Nephron (organoid): ENCODE results near the gene SPIRE1.
A peak's percentile ranks its signal among the peaks of the same experiment; 100 is the strongest.
"Not testable (repeated sequence)": the region's sequence is repeated elsewhere in the genome, so short reads cannot be mapped to it uniquely, and the experiment has no call there.

Experiments used
- H3K27ac Mint-ChIP-seq, 3 experiments: 2 replicates each; pipeline ENCODE4 v1.8.0; 2020; ENCODE audit warnings: mixed read lengths in 3 of 3, mild to moderate bottlenecking in 2 of 3, moderate library complexity in 1 of 3
- H3K27me3 Mint-ChIP-seq: 2 replicates; pipeline ENCODE4 v1.8.0; 2021; ENCODE audit warnings: low read depth, mild to moderate bottlenecking, moderate library complexity, mixed read lengths
- H3K36me3 Mint-ChIP-seq: 2 replicates; pipeline ENCODE4 v1.8.0; 2020; ENCODE audit warnings: low read depth, mixed read lengths
- H3K4me1 Mint-ChIP-seq: 2 replicates; pipeline ENCODE4 v1.8.0; 2020; ENCODE audit warnings: mixed read lengths
- H3K4me3 Mint-ChIP-seq, 3 experiments: 2 replicates each; pipeline ENCODE4 v1.8.0; 2020; ENCODE audit warnings: mild to moderate bottlenecking in 3 of 3, mixed read lengths in 3 of 3, moderate library complexity in 2 of 3
- H3K9me3 Mint-ChIP-seq: 2 replicates; pipeline ENCODE4 v1.8.0; 2020; ENCODE audit warnings: mixed read lengths
- CTCF ChIP-seq, 3 experiments: fragments of 200-600 bp; sonication (generic); IDR thresholded peaks; one replicate each; pipeline ENCODE4 v1.5.0; 2021; ENCODE audit warnings: antibody characterized with exemption in 3 of 3; ENCODE audit not compliant: unreplicated experiment in 3 of 3

SPIRE1 gene

GRCh38 chr18:12654971-12655370 is 2.9 kb downstream of the SPIRE1 start:
- Mint-ChIP-seq H3K27me3 (no peaks in the 10 kb centered on the region), H3K9me3 (no peaks in the 10 kb centered on the region), H3K27ac (peak overlapping the region in 2 of 3 experiments; percentile 73 to 74), H3K36me3 (no peaks in the 10 kb centered on the region), H3K4me3 (peak overlapping the region; percentile 77 to 96 (median 90)), H3K4me1 (peaks cover 49% of the 10 kb centered on the region)
- TF ChIP-seq CTCF (IDR thresholded peaks at IDR 0.05; ENCODE audit: unreplicated experiment in 3 of 3): no peak

DNA sequence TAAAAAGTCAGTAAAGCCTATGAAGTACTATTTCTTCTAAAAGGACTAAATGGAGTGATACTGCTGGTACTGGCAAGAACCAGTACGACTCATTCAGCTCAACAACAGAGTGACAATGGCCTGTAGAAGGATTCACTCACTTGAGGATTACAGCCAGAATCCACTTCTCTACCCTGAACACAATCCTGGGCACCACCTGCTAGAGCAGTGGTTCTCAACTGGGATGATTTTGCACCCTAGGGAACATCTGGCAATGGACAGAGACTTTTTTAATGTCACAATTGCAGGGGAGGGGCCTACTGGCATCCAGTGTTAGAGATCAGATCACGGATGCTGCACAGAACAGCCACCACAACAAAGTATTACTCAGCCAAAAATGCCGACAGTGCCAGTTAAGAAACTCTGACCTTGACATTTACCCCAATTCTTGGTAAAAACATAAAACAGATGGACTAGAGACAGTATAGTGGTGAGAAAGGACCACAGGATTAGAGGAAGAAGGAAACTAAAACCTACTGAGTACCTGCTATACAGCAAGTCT is 5.0 kb downstream of the SPIRE1 start:
- peaks cover 40% of the 10 kb centered on the region for H3K4me1 Mint-ChIP-seq
- H3K27ac Mint-ChIP-seq: peak overlapping the region; percentile 12 to 42 (median 26)
- H3K36me3 Mint-ChIP-seq: no peaks in the 10 kb centered on the region
- no peaks in the 10 kb centered on the region for H3K9me3 Mint-ChIP-seq
- peak overlapping the region; percentile 39 to 74 (median 65) for H3K4me3 Mint-ChIP-seq
- no peaks in the 10 kb centered on the region for H3K27me3 Mint-ChIP-seq
- TF ChIP-seq CTCF (IDR thresholded peaks at IDR 0.05; ENCODE audit: unreplicated experiment in 3 of 3): no peak

DNA sequence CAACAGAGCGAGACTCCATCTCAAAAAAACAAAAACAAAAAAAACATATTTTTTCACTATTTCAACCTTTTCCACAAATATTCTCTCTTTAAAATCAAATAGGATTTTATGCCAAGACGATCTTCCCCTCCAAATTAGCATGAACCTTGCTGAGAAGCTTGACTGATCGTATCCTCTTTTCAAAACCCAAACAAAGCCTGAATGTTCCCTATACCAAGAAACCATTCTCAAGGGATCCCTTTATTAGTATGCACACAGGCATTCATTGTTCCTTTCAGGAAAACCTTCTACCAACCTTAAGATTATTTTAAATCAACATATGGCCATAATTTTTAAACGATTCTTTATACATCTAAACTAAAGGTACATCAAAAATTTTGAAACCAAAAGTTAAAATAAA is 6.3 kb downstream of the SPIRE1 start:
- H3K27me3 Mint-ChIP-seq: no peaks in the 10 kb centered on the region
- no peaks in the 10 kb centered on the region for H3K36me3 Mint-ChIP-seq
- TF ChIP-seq CTCF (IDR thresholded peaks at IDR 0.05; ENCODE audit: unreplicated experiment in 3 of 3): no peak

GRCh38 chr18:12647773-12648172 is 10.1 kb downstream of the SPIRE1 start:
- no peak for TF ChIP-seq CTCF (IDR thresholded peaks at IDR 0.05; ENCODE audit: unreplicated experiment in 3 of 3)
- H3K27ac Mint-ChIP-seq: no peak overlapping the region
- no peaks in the 10 kb centered on the region for H3K36me3 Mint-ChIP-seq
- H3K27me3 Mint-ChIP-seq: no peaks in the 10 kb centered on the region
- H3K4me1 Mint-ChIP-seq: peaks cover 28% of the 10 kb centered on the region
- H3K4me3 Mint-ChIP-seq: no peak overlapping the region
- H3K9me3 Mint-ChIP-seq: no peaks in the 10 kb centered on the region

More for the DNA sequence above, 6.3 kb downstream of the SPIRE1 start:
- Mint-ChIP-seq H3K4me1 (peaks cover 37% of the 10 kb centered on the region), H3K4me3 (no peak overlapping the region), H3K27ac (peak overlapping the region in 2 of 3 experiments; percentile 18 to 42), H3K9me3 (no peaks in the 10 kb centered on the region)

DNA sequence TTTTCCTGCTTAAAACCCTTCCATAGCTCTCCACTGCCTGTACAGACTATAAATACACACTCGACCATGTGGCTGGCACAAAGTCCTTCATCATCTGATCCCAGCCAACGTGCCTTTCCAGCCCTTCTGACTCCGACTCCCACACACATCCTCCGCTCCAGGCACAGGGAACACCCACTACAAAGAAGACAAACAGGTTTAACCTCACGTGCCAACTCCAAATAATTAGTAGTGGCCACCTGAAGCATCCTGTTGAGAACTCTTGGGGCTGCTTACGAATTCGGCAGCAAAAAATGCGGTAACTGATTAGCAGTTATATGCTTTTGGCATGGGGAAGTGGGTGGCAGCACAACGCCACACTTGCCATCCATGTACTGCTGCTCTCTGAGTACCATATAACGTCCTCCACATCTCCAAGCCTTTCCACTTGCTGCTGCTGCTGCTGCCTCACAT is 12.1 kb downstream of the SPIRE1 start:
- H3K27me3 Mint-ChIP-seq: no peaks in the 10 kb centered on the region
- H3K36me3 Mint-ChIP-seq: no peaks in the 10 kb centered on the region
- peaks cover 21% of the 10 kb centered on the region for H3K4me1 Mint-ChIP-seq
- no peaks in the 10 kb centered on the region for H3K9me3 Mint-ChIP-seq
- H3K4me3 Mint-ChIP-seq: no peak overlapping the region
- peak overlapping the region in 2 of 3 experiments; percentile 6 to 9 for H3K27ac Mint-ChIP-seq
- TF ChIP-seq CTCF (IDR thresholded peaks at IDR 0.05; ENCODE audit: unreplicated experiment in 3 of 3): no peak

GRCh38 chr18:12645254-12645653 is 12.7 kb downstream of the SPIRE1 start:
- TF ChIP-seq CTCF (IDR thresholded peaks at IDR 0.05; ENCODE audit: unreplicated experiment in 3 of 3): no peak
- Mint-ChIP-seq H3K4me3 (no peak overlapping the region), H3K27me3 (no peaks in the 10 kb centered on the region), H3K27ac (peak overlapping the region in 2 of 3 experiments; percentile 6 to 9), H3K4me1 (peaks cover 26% of the 10 kb centered on the region), H3K9me3 (no peaks in the 10 kb centered on the region), H3K36me3 (no peaks in the 10 kb centered on the region)

GRCh38 chr18:12643756-12644155 is 14.2 kb downstream of the SPIRE1 start:
- not testable (repeated sequence) for H3K36me3 Mint-ChIP-seq, H3K9me3 Mint-ChIP-seq, H3K27ac Mint-ChIP-seq, H3K4me3 Mint-ChIP-seq, H3K27me3 Mint-ChIP-seq
- H3K4me1 Mint-ChIP-seq: peaks cover 26% of the 10 kb centered on the region
